Smooth muscle cell (in vitro differentiated cells): ENCODE data around the gene KMO. TPM values are rescaled to one million over a fixed set of nuclear protein-coding genes. Genes with fewer than 3 reads are reported as not detected.

Source experiments
- DNase-seq: peaks from one replicate; lab custom pipeline; 2025; ENCODE audit not compliant: unreplicated experiment; lab: John Stamatoyannopoulos, UW
- H2AFZ ChIP-seq: fragments of 200-600 bp; sonication (generic); 2 replicates; pipeline ENCODE4 v1.6.0; 2016; ENCODE audit warnings: antibody characterized with exemption, low read depth, mild to moderate bottlenecking
- H3F3A ChIP-seq: fragments of 200-600 bp; sonication (generic); 2 replicates; pipeline ENCODE4 v1.6.0; 2017; ENCODE audit warnings: antibody characterized with exemption, low read depth
- H3K27ac ChIP-seq: fragments of 200-600 bp; sonication (generic); 2 replicates; pipeline ENCODE4 v1.5.1; 2016; ENCODE audit warnings: low read depth, mild to moderate bottlenecking
- H3K27me3 ChIP-seq: fragments of 200-600 bp; sonication (generic); 2 replicates; pipeline ENCODE4 v1.6.1; 2016; ENCODE audit warnings: low read depth, mild to moderate bottlenecking
- H3K36me3 ChIP-seq: fragments of 200-600 bp; sonication (generic); 2 replicates; pipeline ENCODE4 v1.5.1; 2016; ENCODE audit warnings: low read depth
- H3K4me1 ChIP-seq: fragments of 200-600 bp; sonication (generic); 2 replicates; pipeline ENCODE4 v1.5.1; 2016; ENCODE audit warnings: low read depth
- H3K4me2 ChIP-seq: fragments of 200-600 bp; sonication (generic); 2 replicates; pipeline ENCODE4 v1.6.0; 2016; ENCODE audit warnings: mild to moderate bottlenecking
- H3K4me3 ChIP-seq: fragments of 200-600 bp; sonication (generic); 2 replicates; pipeline ENCODE4 v1.5.1; 2016; ENCODE audit warnings: mild to moderate bottlenecking
- H3K79me2 ChIP-seq: fragments of 200-600 bp; sonication (generic); 2 replicates; pipeline ENCODE4 v1.6.0; 2016; ENCODE audit warnings: low read depth, mild to moderate bottlenecking
- H3K9ac ChIP-seq: fragments of 200-600 bp; sonication (generic); 2 replicates; pipeline ENCODE4 v1.6.0; 2016; ENCODE audit warnings: low read depth
- H3K9me3 ChIP-seq: fragments of 200-600 bp; sonication (generic); replicated peaks from 2 replicates; pipeline ENCODE4 v1.5.1; 2016; ENCODE audit warnings: low read depth
- H4K20me1 ChIP-seq: fragments of 200-600 bp; sonication (generic); 2 replicates; pipeline ENCODE4 v1.6.0; 2016; ENCODE audit warnings: low read depth
- CTCF ChIP-seq: fragments of 200-600 bp; sonication (generic); IDR thresholded peaks from 2 replicates; pipeline ENCODE4 v1.5.1; 2017; ENCODE audit warnings: borderline replicate concordance, mild to moderate bottlenecking, antibody characterized with exemption; ENCODE audit not compliant: insufficient read depth, poor library complexity, severe bottlenecking
- WGBS: methylation state at CpG from one replicate; pipeline ENCODE4 v1.1.7; 2016; ENCODE audit warnings: low lambda C conversion rate; 5-methylcytosine and 5-hydroxymethylcytosine counted together
- polyA plus RNA-seq: library from polyadenylated mRNA; unstranded; fragments of >200 nt; fragmentation: Nextera tagmentation; extraction: Ambion mirVana; gene quantifications from 2 replicates; pipeline ENCODE4 v1.2.1, GENCODE V29; 2016
- total RNA-seq: library from RNA; depleted of rRNA; stranded (reverse); fragments of >200 nt; gene quantifications from 2 replicates; pipeline ENCODE4 v1.2.3, GENCODE V29; 2014

Gene KMO
- total and polyA plus RNA-seq, 2 experiments from 2014 or later: 0.09 TPM

- Histone ChIP-seq H3K4me1 (no peaks in the 10 kb centered on the region), H3K4me3 (no peak overlapping the region), H4K20me1 (no peaks in the 10 kb centered on the region), H3K4me2 (no peak overlapping the region), H3K27ac (no peak overlapping the region), H3K27me3 (no peaks in the 10 kb centered on the region), H3F3A (no peaks in the 10 kb centered on the region), H3K9me3 (no peaks in the 10 kb centered on the region), H3K79me2 (no peaks in the 10 kb centered on the region), H3K36me3 (no peaks in the 10 kb centered on the region), H3K9ac (no peak overlapping the region), H2AFZ (no peak overlapping the region)
- whole genome bisulfite sequencing: 95% methylated on average over 1 of the region's 1 CpG
- DNase-seq: no peak
- TF ChIP-seq CTCF: no peak
Observed at GRCh38 chr1:241488739-241489138, 43.4 kb upstream of the KMO start.

DNA sequence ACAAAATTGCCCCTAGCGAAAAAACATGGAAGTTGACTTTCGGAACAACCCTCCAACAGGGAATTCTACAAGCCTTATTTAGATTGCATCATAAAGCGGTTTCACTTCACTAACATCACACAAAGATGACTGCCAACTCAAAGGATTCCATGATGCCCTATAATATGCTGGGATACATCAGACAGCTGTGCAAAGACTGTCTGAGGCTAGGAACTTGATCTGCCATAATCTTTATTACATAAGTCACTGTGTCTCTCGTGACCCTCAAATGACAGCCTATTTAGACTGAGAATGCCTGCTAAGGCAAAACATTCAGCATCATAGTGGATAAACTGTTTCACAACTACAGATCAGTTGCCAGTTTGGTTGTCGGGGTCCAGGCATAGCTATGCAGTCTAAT, 36.4 kb upstream of the KMO start:
- Histone ChIP-seq H3K9ac (no peak overlapping the region), H3K27ac (no peak overlapping the region), H3K36me3 (peaks cover 12% of the 10 kb centered on the region), H2AFZ (no peak overlapping the region), H4K20me1 (no peaks in the 10 kb centered on the region), H3K79me2 (no peaks in the 10 kb centered on the region), H3K4me3 (no peak overlapping the region), H3K27me3 (no peaks in the 10 kb centered on the region), H3K4me1 (no peaks in the 10 kb centered on the region), H3F3A (no peaks in the 10 kb centered on the region), H3K9me3 (no peaks in the 10 kb centered on the region), H3K4me2 (no peak overlapping the region)
- DNase-seq: no peak
- WGBS: 93% methylated on average over 5 of the region's 5 CpGs
- no peak for TF ChIP-seq CTCF

GRCh38 chr1:241499910-241500309, 32.3 kb upstream of the KMO start:
- H3K79me2 ChIP-seq: no peaks in the 10 kb centered on the region
- H3K4me1 ChIP-seq: no peaks in the 10 kb centered on the region
- H3K9me3 ChIP-seq: no peaks in the 10 kb centered on the region
- DNase-seq: no peak
- no peaks in the 10 kb centered on the region for H3K27me3 ChIP-seq
- WGBS: 90% methylated on average over 2 of the region's 2 CpGs
- no peak overlapping the region for H3K9ac ChIP-seq
- no peak overlapping the region for H3K27ac ChIP-seq
- H4K20me1 ChIP-seq: no peaks in the 10 kb centered on the region
- no peak overlapping the region for H3K4me2 ChIP-seq
- no peaks in the 10 kb centered on the region for H3F3A ChIP-seq
- peaks cover 19% of the 10 kb centered on the region for H3K36me3 ChIP-seq
- H3K4me3 ChIP-seq: no peak overlapping the region
- TF ChIP-seq CTCF: peak; percentile 44
- no peak overlapping the region for H2AFZ ChIP-seq

DNA sequence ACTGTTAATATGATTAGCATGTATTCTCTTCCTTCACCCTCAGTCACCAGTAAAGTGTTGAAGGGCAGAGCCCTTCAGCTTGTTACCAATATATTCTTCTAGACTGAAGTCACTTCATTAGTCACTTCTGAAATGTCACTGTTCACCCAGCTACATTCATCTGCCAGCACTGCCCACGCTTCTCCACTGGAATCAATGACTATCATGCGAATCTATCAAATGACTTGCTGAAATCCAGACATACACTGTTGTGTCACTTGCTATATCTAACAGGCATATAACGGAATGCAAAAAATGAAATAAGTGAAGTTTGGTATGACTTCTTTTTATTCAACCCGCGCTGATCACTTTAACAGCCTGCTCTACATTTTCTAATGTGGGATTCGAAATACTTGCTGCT, 28.7 kb upstream of the KMO start:
- H3K27ac ChIP-seq: no peak overlapping the region
- no peak overlapping the region for H3K9ac ChIP-seq
- H3K4me3 ChIP-seq: no peak overlapping the region
- 96% methylated on average over 6 of the region's 6 CpGs for WGBS
- no peaks in the 10 kb centered on the region for H4K20me1 ChIP-seq
- DNase-seq: no peak
- no peaks in the 10 kb centered on the region for H3K79me2 ChIP-seq
- no peak for TF ChIP-seq CTCF
- H3K4me2 ChIP-seq: no peak overlapping the region
- no peak overlapping the region for H2AFZ ChIP-seq
- no peaks in the 10 kb centered on the region for H3K27me3 ChIP-seq
- no peaks in the 10 kb centered on the region for H3K9me3 ChIP-seq
- peaks cover 34% of the 10 kb centered on the region for H3K36me3 ChIP-seq
- no peaks in the 10 kb centered on the region for H3F3A ChIP-seq
- no peaks in the 10 kb centered on the region for H3K4me1 ChIP-seq
